GM21619 (cell line): Measurements from ENCODE around the gene KCTD20.

Source experiments
- ATAC-seq: cut with Tn5 transposase; IDR thresholded peaks from one replicate; pipeline ENCODE4 v1.9.1; 2021; ENCODE audit not compliant: unreplicated experiment

KCTD20 gene

DNA sequence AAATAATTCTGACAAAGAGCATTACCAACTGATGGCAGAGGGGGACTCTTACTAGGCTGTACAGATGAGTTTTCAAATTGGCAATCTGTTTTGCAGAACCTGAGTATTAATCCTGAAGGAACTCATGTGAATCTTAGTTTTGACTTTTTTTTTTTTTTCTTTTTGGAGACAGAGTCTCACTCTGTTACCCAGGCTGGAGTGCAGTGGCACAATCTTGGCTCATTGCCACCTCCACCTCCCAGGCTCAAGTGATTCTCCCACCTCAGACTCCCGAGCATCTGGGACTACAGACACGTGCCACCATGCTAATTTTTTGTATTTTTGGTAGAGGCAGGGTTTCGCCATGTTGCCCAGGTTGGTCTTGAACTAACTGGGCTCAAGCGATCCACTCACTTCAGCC lies 49.3 kb downstream of the KCTD20 start:
- no peak for ATAC-seq

DNA sequence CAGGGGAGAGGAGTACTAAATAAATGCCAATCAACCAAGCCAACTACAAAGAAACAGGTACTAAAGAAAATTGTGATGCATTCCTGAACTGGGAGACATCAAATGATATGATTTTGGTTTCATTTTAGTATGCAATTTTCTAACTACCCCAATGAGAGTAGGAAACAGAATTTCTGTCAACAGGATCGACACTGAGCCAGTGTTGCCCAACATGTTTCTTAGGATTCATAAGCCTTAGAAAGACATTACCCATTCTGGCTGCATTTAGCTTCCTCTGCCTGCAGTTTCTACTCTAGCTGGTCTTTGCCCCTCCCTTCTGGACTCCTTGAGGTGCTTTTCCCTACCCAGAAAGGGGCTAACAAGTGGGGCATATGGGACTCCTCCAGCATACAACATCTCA lies 49.8 kb downstream of the KCTD20 start:
- no peak for ATAC-seq

DNA sequence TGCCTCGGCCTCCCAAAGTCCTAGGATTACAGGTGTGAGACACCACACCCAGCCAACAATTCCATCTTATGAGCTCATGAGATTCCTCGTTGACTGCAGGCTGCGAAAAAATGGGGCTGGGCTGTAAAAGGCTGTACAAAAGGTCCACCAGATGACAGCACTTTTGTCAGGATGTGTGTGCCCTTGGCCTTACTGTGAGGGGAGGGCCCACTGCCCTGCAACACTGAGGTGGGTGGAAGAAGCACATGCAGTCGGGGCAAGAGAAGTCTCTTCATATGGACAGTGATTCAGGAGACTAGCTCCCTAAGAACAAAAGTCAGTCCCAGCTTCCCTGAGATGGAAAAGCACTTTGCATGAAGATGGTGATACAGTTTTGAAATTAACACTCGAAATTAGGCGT lies 50.5 kb downstream of the KCTD20 start:
- no peak for ATAC-seq

DNA sequence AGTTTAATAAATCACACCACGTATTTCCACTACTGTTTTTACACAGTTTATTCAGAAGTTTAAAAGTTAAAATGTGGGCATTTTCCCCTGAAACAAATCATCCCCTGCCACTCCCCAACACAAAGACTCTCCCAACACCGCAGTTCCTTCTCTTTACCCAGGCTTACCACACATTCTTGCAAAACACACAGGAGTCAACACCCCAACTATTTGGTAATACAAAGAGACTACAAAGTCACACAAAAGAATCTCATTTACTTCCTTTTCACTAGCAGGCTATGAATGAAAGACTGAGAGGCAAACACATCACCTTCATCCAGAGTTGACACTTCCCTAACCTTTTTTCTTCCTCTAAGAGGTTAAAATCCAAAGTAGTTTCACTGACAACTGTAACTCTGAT lies 51.1 kb downstream of the KCTD20 start:
- ATAC-seq, result no peak

DNA sequence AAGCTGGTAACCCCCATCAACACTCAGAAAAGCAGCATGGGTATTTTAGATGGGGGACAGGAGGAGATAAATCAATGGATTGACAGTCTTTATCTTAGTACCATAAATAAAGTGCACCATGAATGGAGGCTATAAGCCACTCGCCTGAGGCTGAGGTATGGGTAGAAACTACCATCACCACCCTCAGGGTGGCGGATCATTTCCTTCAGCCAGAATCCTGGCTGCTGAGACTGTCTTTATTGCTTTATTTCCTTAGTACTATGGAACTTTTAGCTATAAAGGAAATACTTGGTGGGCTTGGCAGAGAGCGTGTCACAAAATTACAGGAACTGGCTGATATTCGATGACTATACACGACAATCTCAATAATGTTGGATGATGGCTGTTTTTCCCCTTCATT lies 52.3 kb downstream of the KCTD20 start:
- no peak for ATAC-seq

DNA sequence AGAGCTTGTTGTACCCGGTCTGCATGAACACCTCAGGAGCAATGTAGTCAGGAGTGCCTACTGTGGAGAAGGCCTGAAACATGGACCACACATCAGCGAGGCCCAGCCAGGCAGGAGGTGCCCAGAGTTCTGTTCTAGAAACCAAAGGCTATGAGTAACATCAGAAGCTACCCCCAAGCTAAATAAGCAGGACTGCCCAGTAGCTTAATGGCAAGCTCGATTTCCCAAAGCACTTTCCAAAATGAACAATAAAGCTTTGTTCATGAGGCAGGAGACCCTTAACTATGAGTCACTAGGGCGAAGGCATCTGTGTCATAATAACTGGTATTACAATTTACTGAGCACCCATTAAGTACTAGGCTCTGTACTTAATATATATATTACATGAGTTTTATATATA lies 57.1 kb downstream of the KCTD20 start:
- no peak for ATAC-seq

DNA sequence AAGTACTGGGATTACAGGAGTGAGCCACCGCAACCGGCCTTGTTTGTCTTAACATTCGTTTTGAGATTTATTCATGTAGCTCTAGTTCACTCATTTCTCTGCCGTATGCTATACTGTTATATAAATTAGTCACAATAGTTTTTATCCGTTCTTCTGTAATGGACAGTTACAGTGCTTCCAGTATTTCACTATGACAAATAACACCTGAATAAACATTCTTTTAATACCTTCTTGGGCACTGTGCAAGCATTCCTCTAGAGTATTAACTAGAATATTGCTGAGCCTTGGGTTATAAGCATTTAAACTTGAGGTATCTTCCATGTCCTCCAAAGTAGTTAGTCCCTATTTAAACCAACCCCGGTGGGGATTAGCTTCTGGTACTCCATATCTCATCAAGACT lies 58.9 kb downstream of the KCTD20 start:
- no peak for ATAC-seq

DNA sequence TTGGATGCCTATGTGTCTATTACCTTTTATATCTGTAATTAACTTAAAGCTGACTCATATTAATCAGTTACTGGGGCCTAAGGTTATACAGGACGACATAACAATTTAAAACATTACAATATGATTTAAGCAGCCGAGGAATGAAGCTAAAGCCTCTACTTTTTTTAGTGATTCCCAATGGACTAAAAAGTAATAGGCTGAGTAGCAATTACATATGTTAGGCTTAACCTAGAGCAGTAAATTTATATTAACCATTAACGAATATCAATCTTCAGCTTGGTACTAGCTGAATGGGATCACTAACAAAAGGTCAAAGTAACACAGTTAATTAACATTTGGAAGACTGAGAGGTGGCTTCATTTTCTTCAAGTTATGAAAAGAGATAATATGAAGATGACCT lies 61.4 kb downstream of the KCTD20 start:
- ATAC-seq, result no peak

DNA sequence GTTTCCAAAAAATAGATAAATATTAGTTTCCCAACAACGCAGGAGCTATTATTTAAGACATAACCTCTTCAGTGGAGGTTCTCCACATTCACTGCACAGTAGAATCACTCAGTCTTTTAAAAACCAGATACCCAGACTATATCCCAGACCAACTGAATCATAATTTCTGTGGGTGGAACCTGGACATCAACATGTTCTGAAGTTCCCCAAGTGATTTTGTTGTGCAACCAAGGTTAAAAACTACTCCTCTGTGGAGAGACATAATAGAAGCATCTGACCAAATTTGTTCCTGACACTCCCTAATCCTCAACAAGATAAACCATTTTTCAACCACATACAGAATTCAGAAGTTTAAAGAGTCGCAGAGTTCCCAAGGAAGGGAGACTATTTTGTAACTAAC lies 62.2 kb downstream of the KCTD20 start:
- ATAC-seq, result no peak

DNA sequence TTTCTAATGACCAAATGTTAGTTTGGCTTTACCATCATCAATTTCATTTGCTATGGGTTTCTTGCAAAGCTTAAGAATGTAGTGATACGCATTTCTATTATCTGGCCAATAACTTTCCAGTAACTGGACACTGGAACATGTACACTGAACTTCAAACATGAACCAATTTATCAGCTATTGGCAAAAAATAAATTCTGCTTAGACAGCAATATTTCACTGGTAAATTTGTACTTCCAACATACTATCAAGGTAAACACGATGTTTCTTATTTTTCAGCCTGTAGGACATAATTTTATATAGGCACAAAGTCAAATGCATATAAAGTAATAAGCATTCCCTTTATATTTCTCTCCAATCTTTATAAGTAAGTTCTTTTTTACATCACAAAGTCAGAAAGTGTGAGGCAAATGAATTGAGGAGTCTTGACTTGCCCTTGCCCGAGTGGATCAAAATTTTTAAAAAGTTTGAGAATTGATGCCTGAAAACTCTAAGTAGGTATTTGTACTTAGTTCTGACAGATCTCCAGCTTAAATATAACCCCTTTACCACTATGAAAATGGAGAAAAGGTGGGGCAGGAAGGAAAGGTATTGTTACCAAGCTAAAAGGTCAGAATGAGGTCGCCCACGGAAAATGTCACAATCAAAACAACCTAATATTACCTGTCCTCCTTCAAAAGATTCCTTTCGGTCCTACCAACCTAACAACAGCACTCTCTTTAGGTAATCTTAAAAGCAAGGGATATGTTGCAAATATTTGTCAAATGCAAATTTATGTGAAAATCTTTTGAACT lies 63.1 kb downstream of the KCTD20 start:
- no peak for ATAC-seq

DNA sequence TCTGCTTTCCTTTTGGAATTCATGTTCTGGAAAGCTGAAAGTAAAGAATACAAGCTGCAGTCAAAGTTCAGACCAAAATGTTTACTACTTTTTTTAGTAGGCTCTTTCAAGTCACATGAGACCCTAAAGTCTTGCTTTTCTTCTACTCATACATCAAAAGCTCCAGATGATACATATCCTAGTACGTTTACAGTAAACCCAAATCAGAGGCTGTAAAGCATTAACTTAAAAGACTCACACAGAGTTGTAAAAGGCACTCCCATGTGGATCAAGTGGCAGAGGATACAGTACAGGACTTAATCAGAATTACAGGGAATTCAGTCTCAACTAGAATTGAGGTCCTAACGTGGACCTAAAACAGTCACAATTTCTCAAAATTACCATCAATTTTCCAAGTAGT lies 63.8 kb downstream of the KCTD20 start:
- no peak for ATAC-seq

DNA sequence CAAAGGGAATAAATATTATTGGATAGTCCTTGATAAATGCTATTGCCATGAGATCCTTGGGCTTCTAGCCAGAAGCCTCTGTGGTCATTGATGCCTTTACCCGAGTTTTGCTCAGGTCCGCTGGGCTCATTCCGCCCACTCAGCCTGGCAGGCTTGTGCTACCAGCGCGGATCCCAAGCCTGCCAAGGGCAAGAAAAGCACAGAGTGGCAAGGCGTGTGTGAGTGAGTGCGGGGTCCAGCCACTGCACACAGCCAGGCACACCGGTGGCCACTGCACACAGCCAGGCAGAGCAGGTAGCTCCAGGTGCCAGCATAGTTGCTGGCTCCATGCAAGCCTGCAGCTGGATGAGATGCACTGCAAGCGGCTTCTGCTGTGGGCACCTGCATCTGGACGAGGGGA lies 65.7 kb downstream of the KCTD20 start:
- no peak for ATAC-seq

DNA sequence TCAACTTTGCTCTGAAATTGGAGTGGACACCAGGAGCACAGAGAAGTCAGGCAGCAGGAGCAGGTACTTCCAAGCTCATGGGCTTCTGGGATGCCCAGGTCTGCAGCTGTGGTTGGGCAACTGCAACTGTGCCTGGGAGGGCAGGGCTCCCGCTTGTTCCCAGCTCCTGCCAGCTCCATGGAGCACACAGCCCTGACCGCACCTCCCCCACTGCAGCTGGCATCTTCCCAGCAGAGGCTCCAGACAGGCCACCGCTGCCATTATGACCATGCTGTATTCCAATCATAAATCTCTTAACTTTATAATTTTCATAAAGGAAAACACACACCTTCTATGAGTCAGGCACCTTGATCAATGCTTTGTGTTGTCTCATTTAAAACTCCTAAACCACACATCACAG lies 67.6 kb downstream of the KCTD20 start:
- ATAC-seq, result no peak

DNA sequence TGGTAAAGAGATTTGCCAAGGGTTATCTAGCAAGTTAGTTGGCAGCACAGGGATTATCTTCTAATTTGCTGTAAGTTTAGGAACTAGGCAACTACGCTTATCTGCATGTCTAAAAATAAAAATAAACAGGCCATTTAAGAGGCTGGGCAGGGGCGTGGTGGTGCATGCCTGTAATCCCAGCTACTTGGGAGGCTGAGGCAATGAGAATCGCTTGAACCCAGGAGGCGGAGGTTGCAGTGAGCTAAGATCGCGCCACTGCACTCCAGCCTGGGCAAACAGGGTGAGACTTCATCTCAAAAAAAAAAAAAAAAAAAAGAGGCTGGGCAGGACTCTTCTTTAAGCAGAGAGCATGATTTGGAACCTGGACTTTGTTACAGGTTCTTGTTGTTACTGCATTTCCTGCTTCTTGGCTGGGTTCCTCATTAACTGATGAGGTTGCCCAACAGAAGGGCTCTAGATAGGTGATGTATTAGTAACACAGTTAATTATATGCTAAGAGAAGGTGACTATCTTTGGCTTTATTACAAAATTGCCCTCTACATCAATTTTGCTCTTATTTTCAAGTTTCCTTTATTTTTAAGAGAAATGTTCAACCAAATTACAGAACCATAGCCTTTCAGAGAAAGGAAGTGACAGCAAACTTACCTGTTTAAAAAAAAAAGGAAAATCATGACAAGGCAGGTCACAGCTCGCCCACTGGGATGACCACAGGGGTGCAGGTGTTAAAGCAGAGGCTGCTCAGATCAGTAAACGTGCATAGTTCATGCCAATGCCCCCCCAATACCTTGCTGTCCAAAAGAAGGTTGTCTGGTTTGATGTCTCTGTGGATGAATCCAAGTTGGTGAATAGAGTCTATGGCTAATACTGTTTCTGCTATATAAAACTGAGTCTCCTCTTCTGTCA lies 72.0 kb downstream of the KCTD20 start:
- ATAC-seq, result no peak

DNA sequence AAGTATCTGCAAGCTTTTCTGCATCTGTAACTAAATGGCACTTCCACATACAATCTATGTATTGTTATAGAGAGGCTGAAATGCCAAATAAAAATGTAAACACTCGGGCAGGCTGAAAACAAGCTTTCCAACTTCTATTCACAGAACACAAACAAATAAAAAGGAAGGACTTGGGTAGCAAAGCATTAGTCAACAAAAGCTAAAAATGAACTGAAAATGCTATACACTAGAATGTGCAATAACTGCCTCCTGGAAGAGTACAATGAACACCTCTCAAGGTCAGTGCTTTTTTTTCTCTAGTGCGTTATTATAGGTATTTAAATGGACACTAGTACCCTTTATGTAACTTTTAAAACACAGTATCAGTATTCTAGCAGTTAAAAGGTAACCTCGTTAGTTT lies 73.0 kb downstream of the KCTD20 start:
- ATAC-seq, result no peak

DNA sequence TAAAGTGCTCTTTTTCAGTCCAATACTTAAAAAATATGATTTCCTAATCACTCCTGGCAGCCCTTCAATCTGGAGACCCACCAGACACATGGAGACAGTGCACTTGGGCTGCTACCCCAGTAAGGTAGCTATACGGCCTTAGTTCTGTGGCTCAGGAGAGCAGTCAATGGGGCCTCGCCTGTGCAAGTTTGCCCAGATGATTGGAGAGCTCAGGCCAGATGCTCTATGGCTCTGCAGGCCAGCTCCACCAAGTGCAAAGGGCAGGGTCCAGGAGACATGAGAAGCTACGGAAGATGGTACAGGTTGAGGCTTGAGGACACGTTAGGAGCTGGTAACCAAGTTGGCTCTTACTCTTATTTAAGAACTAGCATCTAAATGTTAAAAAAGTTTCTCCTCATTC lies 73.8 kb downstream of the KCTD20 start:
- ATAC-seq, result no peak

DNA sequence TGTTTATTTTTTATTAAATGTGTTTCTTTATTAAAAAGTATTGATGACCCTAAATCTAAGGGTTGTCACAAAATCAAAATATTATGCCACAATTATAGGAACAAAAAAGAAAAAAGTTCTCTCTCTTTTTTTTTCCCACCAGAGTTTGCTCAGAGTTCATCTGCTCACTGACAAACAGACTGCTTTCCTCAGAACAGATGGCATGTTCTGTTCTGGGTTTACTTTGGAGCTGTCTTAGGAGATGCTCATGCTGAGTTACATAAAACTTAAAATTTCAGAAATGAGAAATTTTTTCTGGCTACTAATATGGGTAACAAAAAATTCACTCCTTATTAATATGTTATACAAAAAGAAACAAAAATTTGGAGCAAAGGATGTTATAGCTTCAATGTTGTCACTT lies 74.2 kb downstream of the KCTD20 start:
- ATAC-seq, result no peak

DNA sequence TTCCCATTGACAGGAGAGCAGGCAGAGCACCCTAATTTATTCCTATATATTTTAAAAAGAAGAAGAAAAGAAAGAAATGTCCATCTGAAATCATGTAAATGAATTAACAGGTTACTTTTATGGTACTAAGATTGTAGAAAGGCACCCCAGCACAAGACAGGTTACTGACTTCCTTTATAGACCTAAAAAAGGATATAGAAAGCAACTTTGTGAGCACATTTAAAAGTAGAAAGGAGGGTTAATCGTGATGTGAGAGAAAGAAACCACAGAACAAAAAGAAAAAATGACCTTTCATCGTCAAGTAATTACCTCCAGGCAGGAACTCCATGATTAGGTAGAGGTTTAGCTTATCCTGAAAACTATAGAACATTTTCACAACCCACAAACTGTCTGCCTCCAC lies 74.6 kb downstream of the KCTD20 start:
- no peak for ATAC-seq

DNA sequence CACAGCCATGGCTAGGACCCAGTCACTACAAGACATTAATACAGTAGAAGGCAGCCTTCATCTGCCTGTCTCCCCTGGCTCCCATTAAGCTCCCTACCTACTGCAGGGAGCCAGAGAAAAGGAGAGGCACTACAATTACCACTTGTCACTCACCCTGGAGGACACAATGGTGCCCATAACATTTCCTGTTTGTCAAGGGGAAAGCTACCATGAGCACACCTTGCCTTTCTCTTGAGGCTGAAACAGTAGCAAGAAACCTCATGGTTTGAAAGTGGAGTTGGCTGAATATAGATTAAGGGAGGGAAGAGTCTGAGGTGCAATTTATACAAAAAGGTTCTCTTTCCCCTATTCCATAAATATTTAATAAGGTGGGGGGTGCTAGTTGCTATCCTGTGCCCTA lies 76.6 kb downstream of the KCTD20 start:
- ATAC-seq, result no peak

DNA sequence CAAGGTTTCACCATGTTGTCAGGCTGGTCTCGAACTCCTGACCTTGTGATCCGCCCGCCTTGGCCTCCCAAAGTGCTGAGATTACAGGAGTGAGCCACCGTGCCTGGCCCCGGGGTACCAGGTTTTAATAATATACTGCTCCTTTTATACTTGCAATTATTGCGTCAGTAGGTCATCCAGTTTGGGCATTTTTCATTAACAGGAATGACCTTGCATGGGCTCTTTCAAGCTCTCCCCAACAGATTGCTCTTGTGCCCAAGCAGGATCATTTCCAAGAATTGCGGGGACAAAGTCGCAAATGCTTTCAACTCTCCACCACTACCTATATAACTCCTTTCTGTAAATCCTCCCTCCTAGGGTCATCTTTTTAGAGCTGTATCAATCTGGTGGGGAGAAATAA lies 80.7 kb downstream of the KCTD20 start:
- no peak for ATAC-seq

DNA sequence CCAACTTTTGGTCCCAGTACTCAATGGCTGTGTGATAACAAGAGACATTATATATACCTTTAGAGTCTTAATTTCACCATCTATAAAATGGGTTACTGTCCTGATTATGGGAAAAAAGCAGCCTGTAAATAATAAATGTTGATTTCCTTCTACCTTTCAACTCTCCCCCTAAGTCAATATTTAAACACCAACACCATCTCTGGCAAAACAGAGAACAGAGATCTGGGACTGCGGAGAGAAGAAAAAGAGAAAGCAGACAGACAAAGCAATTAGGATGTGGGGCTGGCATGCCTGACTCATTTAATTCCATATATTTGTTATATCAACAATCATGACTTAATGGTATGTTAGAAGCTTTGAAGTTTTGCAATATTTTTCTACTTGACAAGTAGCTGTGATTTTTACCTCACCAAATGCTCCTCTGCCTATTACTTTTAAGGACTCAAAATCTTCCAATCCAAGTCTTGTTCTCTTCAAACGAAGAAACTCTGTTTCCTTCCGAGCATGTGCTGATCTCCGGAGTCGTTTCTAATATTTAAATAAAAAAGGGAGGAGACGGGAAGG lies 81.2 kb downstream of the KCTD20 start:
- no peak for ATAC-seq

DNA sequence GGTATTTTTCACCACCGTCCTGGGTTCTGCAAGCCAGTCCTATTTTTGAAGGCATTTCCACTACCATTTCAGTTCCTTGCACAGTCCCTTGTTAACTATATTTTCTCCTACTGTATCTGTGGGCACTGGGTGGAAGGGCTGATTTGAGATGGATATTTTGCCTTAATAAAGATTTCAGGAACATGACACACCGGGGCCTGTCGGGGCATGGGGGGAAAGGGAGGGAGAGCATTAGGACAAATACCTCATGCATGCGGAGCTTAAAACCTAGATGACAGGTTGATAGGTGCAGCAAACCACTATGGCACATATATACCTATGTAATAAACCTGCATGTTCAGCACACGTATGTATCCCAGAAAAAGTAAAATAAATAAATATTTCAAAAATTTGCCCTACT lies 82.1 kb downstream of the KCTD20 start:
- no peak for ATAC-seq
